ENCODE data around the gene MYO16.
"Not testable (repeated sequence)": the region's sequence is repeated elsewhere in the genome, so short reads cannot be mapped to it uniquely, and the experiment has no call there.

The MYO16 gene

DNA sequence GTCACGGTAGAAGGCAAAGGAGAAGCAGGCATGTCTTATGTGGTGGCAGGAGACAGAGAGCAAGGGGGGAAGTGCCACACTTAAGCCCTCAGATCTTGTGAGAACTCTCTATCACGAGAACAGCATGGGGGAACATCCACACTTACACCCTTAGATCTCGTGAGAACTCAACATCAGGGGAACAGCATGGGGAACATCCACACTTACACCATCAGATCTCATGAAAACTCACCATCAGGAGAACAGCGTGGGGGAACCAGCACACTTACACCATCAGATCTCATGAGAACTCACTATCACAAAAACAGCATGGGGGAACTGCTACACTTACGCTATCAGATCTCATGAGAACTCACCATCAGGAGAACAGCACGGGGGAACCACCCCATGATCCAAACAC, 445.0 kb downstream of the MYO16 start:
- ATAC-seq (no peak), DNase-seq (no peak)

DNA sequence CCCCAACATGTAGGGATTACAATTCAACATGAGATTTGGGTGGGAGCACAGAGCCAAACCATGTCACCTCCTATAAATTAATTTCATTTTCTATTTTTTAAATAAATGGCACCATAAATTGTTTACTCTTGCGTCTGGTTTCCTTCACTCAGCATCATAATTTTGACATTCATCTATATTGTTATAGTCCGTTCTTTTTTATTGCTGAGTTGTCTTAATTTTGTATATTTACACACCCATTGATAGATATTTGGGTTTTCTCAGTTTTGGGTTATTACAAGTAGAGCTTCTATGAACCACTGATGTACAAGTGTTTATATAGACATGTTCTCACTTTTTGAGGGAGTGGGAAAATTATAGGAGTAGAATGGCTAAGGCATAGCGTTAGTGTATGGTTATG, 445.4 kb downstream of the MYO16 start:
- ATAC-seq (no peak), DNase-seq (no peak)

DNA sequence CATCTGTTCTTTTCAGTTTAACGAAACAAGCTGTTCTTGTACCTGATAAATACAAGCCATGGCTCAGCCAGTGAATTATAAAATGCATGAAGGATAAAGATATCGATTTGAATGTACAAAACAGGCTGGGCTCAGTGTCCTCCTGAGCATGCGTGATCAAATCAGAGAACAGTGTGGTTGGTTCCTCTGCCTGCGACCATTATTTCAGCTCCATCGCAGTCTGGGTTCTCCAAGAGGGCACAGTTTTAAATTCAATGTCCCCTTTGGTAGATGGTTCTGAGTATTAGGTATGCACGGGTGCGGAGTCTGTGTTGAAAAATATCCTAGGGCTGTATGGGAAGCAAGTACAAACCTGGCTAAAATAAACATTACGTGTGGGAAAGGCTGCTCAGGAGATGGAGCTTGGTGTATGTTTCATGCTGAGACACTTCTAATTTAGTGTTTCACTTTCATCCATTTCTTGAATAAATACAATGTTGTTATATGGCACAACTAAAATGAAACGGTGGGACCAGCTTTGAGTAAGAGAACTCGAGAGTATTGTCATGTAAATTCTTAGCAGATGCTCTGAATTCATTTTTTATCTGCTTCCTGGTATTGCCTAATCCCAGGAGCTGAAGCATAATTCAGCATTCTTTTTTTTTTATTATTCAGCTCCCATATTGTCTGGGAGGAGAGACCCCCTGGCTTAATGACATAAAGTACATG, 458.7 kb downstream of the MYO16 start:
- ATAC-seq (no peak), DNase-seq (no peak)

- no peak for DNase-seq
Measured at GRCh38 chr13:109088624-109088917, 459.2 kb downstream of the MYO16 start.

GRCh38 chr13:109090796-109091195, 461.4 kb downstream of the MYO16 start:
- ATAC-seq (no peak), DNase-seq (no peak)

More at GRCh38 chr13:109088624-109088917, 459.2 kb downstream of the MYO16 start:
- no peak for ATAC-seq

DNA sequence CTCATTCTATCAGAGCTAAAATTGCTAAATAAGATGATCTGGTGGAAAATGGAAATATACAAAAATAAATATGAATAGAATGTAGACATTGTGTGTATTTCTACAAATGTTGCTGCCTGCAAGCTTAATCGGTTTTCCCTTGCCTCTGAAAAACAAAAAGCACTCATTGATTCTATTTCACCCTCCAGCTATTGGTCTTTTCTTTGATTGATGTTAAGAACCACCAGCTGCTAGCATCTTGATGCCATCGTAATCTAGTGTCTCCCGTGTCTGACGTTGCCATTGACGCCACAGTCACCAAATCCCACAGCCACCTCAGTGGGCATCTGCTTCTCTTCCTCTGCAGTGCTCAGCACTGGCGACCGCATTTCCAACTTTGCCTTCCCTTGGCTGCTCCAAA, 461.8 kb downstream of the MYO16 start:
- no peak for DNase-seq
- no peak for ATAC-seq

GRCh38 chr13:109092186-109092585, 462.8 kb downstream of the MYO16 start:
- ATAC-seq, DNase-seq: not testable (repeated sequence)

DNA sequence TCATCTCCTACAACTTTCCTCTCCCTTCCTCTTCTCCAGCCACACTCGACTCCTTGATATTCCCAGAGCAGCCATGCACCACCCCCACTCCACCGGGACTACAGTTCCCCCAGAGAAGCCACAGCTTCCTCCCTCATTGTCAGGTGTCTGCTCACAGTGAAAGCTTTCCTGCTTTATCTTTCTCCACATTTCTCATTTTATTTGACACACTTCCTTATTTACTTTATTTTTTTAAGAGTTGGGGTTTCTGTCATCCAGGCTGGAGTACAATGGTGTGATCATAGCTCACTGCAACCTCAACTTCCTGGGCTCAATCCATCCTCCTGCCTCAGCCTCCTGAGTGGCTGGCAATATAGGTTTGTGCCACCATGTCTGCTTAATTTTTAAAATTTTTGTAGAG, 464.6 kb downstream of the MYO16 start:
- DNase-seq (no peak), ATAC-seq (no peak)

GRCh38 chr13:109095126-109095525, 465.7 kb downstream of the MYO16 start:
- ATAC-seq (no peak), DNase-seq (no peak)

GRCh38 chr13:109096101-109096500, 466.7 kb downstream of the MYO16 start:
- no peak for ATAC-seq
- no peak for DNase-seq

DNA sequence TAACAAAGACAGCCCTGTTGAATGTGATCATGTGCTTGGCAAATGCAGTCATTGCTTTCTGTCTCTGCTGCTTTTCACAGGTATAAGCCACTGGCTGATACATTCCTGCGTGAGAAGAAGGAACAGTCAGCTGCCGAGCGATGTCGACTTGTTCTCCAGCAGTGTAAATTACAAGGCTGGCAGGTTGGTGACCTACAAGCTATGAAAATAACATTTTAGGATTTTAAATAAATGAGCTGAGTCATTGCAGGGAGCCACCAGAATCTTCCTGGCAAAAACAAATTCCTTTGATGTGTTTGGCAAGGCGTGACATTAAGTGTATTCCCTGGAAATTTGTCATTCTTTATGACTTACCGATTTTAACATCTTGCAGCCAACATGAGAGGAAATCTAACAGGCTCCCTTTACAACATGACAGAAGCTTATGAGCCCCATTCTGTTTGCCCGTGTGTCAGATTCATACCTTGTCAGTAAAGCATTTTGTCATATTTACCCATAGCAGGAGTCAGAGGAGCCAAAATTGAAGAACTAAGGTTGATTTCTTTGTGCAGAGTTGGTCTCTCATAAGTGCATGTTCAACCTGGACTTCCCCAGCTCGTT, 471.4 kb downstream of the MYO16 start:
- ATAC-seq (no peak), DNase-seq (no peak)

- DNase-seq (no peak), ATAC-seq (no peak)
Measured at GRCh38 chr13:109101550-109102144, 472.2 kb downstream of the MYO16 start.

- DNase-seq (no peak), ATAC-seq (no peak)
Measured at GRCh38 chr13:109105899-109106298, 476.5 kb downstream of the MYO16 start.

DNA sequence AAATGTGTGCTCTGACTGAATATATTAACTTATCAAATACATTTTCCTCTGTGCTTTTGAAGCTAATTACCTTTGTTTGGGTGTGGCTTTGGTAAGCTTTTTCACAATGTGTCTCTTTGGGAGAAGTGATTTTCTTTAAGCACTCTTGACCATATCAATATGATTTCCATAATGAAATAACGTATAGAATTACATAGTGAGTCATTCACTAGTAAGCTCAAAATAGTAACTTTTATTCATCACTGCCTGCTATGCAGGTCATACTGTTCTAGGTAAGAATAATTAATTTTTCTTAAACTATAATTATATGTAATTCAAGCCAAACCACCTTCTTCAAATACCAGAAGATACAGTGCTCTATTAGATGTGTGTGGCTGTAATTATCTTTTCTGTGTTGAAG, 480.7 kb downstream of the MYO16 start:
- ATAC-seq, result no peak
- DNase-seq, result no peak

- DNase-seq (no peak), ATAC-seq (no peak)
Measured at GRCh38 chr13:109111141-109111540, 481.7 kb downstream of the MYO16 start.

DNA sequence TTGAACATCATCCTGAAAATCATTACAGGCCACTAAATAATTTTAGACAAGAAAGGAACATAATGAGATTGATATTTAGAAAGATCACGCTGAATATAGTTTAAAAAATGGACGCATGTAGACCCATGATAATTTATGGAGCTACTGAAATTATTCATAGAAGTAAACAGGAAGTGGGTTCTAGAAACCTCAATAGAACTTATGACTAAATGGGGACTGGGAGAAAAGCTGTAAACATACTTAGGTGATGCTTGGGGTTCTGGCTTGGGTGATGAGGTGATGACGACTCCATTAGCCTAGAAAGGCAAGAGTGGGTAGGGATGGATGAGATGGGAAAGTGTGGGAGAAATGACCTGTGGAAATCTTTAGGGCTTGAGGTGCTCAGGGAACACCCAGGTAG, 484.0 kb downstream of the MYO16 start:
- ATAC-seq (no peak), DNase-seq (no peak)

- ATAC-seq, result no peak
- no peak for DNase-seq
Measured at GRCh38 chr13:109114162-109114561, 484.8 kb downstream of the MYO16 start.

GRCh38 chr13:109114991-109115390, 485.6 kb downstream of the MYO16 start:
- ATAC-seq, result no peak

DNA sequence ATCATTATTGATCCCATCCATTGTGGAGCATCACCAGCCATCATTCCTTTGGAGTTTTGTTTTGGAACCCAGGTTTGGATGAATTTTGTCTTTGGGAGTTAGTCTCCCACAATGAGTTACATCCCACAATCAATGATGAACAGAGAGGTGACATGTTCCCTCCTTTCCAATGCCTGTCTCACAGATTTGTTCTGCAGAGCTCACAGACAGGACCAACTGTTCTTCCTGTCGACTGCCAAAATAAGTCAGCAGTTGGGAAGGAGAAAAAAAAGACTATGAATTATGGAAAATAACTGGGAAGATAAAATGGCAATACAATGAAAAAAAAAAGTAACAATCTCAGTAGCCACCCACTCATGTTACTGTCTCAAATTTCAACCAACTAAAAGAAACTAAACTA, 489.1 kb downstream of the MYO16 start:
- ATAC-seq, result no peak
- DNase-seq, result no peak

More at GRCh38 chr13:109114991-109115390, 485.6 kb downstream of the MYO16 start:
- DNase-seq, result no peak

- ATAC-seq (no peak), DNase-seq (no peak)
Measured at GRCh38 chr13:109119896-109120295, 490.5 kb downstream of the MYO16 start.

DNA sequence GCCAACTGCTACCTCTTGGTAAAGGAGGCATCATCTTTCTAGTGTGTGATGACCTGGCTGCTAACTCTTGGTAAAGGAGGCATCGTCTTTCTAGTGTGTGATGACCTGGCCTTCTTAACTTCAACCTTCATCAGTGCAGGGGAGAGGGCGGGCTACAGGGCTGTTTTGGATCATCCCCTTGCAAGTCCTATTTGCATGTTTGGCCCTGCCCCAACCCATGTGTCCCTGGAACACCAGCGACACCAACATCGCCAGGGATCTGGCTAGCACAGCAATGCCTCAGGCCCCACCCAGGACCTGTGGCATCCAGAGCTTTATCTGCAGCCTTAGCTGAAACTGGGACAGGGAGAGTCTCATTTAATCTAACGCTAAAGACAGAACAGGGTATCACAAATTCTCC, 492.4 kb downstream of the MYO16 start:
- DNase-seq (no peak), ATAC-seq (no peak)

GRCh38 chr13:109123971-109124370, 494.6 kb downstream of the MYO16 start:
- ATAC-seq, result no peak

DNA sequence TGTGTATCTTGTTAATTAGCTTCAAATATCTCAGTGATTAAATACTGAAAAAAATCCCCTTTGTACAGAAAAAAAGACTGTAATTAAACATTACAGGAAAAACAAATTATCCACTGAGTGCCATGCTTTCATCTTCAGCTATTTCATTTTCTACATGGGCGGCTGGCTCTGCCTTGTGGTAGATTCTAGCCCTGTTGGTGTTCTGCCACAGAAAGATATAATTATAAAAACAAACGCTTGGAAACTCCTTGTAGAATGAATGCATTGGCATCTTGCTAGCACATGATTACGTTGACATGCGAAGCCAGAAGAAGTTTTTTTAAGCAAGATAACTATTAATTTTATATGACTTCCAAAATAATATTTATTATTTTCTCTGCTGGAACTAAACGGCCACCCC, 496.8 kb downstream of the MYO16 start:
- DNase-seq (no peak), ATAC-seq (no peak)

More at GRCh38 chr13:109123971-109124370, 494.6 kb downstream of the MYO16 start:
- DNase-seq, result no peak

Measured in stimulated activated naive CD8-positive, alpha-beta T cell treated with anti-CD3 and anti-CD28 coated beads, Interleukin-15, Interleukin-2, amounts not matched to agents 100 U/mL and 50 U/mL, for 24 hours (primary cell).